NCI-H510A treated with DMSO at 0.1 percent for 48 hours (cell line): ENCODE measurements around the gene CPA5.

ENCODE experiments used
- DNase-seq: peaks from one replicate; lab custom pipeline; 2025; lab: John Stamatoyannopoulos, UW

The CPA5 gene

DNA sequence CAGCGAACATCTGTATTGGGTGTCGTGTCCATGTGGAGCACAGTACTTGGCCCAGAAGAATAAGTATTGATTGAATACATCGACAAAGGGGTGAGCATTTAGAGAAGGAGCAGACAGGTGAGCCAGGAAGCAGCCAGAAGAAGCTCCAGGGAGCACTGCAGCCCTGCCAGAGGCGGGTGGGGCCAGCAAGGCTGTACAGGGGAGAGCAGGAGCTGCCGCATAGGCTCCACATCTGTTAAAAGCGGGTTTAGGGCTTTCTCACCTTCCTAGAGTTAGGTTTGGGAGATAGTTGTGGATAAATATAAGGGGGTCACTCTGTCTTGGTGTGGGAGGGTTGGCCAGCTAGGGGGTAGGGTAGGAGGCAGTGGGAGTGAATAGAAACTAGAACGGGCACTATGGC, 34.4 kb downstream of the CPA5 start:
- DNase-seq = no peak

- no peak for DNase-seq
These were observed 34.9 kb downstream of the CPA5 start for GRCh38 chr7:130379532-130379920.

DNA sequence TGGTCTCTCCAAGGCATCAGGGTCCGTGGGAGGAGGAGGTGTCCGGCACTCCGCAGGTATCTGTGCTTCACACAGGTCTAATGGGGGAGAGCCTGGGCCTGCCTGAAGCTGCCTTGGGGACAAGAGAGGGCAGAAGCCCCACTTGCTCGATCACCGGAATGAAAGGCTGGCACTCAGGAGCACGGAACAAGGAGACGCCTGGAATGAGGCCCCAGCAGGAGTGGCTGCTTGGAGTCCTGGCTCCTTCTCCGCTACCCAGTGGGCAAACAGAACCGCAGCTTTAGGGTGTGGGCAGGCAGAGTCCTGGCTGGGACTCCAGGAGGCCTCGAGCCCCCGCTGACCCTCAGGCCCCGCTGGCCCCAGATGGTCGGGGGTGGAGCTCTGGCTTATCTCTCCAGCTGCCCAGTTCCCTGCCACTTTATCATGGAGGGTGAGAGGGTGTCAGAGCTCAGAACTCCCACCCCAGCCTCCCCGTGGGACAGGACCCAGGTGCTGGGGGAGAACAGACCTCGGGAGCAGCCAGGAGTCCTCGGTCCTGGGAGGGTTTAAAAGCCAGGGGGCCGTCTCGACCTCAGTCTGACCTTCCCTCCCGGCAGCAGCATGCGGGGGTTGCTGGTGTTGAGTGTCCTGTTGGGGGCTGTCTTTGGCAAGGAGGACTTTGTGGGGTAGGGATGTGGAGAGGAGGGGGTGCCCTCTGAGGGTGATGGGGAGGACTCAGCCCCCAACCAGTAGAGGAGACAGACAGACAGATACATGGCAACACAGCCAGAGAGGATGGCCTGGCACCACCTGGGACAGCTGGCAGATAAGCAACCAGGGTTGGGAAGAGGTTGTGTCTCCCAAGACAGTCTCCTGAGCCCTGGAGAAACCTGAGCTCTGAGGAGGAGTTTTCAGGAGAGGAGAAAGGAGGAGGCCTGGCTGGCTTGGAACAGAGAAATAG, 35.6 kb downstream of the CPA5 start, which contains the start of gene CPA1:
CPA1 (plus strand) TSS at position 574 of the 940 bp plus-strand sequence; CDS start at position 601, 27 bp downstream.
- no peak for DNase-seq

- no peak for DNase-seq
These were observed 36.3 kb downstream of the CPA5 start for GRCh38 chr7:130380861-130381455.

- DNase-seq = no peak
These were observed 37.1 kb downstream of the CPA5 start for GRCh38 chr7:130381468-130382312.

DNA sequence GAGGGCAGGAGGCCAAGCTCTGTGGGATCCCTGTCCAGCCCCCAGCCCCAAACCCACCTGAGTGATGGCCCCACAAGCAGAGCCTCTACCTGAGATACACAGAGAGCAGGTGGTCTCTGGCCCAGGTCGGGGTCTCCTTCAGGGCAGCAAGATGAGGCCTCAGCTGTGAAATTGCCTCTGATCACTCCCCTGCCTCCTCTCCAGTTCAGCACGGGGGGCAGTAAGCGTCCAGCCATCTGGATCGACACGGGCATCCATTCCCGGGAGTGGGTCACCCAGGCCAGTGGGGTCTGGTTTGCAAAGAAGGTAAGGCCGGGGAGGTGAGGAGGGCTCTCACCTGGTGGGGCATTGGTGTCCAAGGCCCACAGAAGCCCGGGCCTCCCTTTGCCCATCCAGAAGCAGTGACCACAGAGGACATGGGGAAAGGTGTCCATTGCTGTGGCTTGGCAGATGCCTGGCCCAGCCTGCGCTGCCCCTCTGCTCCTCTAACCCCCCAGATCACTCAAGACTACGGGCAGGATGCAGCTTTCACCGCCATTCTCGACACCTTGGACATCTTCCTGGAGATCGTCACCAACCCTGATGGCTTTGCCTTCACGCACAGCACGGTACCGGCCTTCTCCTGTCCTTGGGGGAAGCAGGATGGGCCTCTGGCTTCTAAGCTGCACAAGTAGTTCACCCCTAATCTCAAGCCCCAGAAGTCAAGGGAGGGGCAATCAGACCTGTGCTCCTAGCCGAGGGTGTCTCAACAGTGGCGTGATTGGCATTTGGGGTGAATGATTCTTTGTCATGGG, 38.8 kb downstream of the CPA5 start:
- no peak for DNase-seq

GRCh38 chr7:130384371-130384801, 39.8 kb downstream of the CPA5 start:
- no peak for DNase-seq

- no peak for DNase-seq
These were observed 40.4 kb downstream of the CPA5 start for GRCh38 chr7:130384841-130385599.

DNA sequence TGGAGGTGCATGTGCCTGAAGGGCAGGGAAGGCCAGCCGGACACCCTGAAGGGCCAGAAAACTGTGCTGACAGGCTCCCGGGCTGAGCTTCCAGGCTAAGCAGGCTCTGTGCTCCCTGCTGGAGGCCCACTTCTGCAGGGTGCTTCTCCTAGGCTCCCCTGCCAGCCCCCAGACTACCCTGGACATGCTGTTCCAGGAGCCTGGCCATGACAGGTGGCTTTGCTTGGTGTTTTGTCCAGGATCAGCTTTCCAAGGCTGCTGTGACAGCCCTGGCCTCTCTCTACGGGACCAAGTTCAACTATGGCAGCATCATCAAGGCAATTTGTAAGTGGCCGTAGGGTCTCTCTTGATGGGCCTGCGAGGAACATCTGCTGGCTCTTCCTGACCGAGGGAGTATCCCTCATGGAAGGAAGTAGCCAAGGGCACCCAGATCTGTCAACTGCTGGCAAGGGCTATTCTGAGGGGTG, 41.0 kb downstream of the CPA5 start:
- DNase-seq = no peak

DNA sequence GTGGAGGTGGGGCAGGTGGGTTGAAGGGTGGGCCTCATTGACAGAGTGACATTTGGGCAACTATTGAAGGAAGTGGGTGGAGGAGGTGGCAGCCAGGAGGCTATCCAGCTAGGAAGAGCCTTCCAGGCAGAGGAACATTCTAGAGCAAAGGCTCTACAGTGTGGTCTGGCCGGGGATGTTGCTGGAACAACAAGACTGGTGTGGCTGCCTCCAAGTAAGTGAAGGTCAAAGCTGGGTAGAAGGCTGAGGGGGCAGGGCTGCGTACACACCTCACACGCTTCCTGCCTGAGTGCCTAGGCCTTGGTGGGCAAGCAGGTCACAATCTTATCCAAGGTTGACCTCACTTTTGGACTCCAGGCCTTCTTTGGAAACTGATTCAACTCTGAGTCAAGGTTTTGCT, 42.3 kb downstream of the CPA5 start:
- no peak for DNase-seq

- no peak for DNase-seq
These were observed 42.7 kb downstream of the CPA5 start for GRCh38 chr7:130387306-130387627.

DNA sequence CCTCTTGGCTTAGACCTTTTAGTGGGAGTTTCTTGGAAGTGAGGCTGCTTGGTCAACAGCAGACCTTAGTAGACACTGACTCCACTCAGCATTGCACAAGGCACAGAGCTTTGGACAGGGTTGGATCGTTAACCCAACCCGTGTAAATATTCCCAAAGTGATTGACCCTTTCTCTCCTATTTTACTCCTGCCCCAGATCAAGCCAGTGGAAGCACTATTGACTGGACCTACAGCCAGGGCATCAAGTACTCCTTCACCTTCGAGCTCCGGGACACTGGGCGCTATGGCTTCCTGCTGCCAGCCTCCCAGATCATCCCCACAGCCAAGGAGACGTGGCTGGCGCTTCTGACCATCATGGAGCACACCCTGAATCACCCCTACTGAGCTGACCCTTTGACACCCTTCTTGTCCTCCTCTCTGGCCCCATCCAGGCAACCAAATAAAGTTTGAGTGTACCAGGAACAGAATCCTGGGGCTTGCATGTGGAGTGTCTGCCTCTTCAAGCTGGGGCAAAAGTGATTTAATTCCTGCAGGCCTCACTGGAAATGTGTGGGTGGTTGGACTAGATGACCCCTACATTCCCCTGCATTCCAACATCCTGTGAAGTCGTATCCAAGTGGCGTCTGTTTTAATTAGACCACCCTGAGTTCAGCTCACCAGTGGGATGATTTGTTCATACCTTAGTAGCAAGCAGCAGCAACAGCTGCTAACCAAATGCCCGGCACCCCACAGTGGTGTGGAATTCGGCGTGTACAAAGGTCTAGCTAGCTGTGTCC, 43.2 kb downstream of the CPA5 start:
- no peak for DNase-seq

GRCh38 chr7:130388671-130389070, 44.1 kb downstream of the CPA5 start:
- no peak for DNase-seq

- DNase-seq = no peak
These were observed 45.9 kb downstream of the CPA5 start for GRCh38 chr7:130390486-130390885.

DNA sequence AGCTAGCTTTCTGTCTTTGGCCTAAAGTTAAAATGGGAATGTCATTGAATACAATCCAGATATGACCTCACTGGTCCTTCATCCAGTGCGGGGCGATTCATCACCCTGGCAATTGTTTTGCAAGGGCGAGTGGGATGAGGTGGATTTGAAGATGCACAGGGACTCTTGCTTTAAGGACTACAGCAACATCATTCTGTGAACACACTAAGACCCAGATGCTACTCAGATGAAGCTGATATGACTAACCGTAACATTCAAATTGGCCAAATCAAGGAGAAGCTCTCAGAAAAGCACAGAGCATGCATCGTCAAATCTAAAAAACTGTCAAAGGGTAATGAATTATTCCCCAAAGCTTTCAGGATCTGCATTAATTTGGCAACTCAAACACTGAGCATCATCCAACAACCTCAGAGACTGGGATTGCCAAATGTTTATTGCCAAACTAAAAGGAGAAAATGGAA, 48.5 kb downstream of the CPA5 start:
- no peak for DNase-seq

- no peak for DNase-seq
These were observed 49.3 kb downstream of the CPA5 start for GRCh38 chr7:130393841-130394411.

- DNase-seq = no peak
These were observed 50.0 kb downstream of the CPA5 start for GRCh38 chr7:130394421-130395195.

DNA sequence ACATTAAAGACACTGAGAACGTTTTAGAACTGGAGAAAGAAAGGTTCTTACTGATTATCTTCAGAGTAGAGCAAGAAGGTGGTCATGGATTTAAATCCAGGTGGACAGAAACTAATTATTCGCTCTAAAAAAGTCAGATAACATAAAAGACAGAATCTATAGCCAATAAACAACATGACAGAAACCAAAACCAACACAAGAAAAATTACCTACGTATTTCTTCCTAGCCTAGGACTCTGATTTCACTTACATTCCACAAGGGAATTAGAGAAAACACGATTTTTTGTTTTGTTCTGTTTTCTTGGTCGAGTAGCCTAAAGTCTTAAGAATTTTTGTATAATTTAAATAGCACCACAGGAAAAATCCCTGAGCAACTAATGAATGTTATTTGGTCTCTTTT, 50.8 kb downstream of the CPA5 start:
- no peak for DNase-seq

- DNase-seq = no peak
These were observed 51.5 kb downstream of the CPA5 start for GRCh38 chr7:130396109-130396508.
